NCI-H1436 treated with DMSO at 0.1 percent for 48 hours (cell line): ENCODE measurements around the gene AFP.

Experiments
- DNase-seq: peaks from one replicate; lab custom pipeline; 2025; lab: John Stamatoyannopoulos, UW

AFP gene

DNA sequence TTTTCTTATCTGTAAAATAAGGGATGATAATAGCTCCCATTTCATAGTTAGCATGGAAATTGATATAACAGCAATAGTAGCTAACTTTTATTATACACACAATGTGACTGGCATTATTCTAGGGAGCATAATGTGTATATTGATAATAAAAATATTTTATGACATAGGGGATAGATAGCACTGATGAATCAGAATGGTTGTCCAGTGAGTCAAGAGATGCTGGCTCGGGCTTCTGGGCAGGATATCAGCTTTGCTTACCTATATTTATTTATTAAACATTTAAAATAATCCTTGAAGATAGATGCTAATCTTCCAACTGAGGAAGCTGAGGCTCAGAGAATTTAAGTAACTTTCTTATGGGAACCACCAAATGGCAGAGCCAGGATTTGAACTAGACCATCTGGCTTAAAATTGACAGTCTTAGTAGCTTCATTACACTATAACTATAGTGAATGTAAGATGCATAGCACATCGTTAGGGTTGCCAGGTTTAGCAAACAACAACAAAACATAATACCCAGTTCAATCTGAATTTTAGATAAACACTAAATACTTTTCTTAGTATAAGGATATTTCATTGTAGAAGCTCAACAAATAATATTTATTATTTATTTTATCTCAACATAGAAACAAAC, 2.7 kb downstream of the AFP start:
- DNase-seq, result no peak

GRCh38 chr4:73439445-73439844, 3.4 kb downstream of the AFP start:
- no peak for DNase-seq

DNA sequence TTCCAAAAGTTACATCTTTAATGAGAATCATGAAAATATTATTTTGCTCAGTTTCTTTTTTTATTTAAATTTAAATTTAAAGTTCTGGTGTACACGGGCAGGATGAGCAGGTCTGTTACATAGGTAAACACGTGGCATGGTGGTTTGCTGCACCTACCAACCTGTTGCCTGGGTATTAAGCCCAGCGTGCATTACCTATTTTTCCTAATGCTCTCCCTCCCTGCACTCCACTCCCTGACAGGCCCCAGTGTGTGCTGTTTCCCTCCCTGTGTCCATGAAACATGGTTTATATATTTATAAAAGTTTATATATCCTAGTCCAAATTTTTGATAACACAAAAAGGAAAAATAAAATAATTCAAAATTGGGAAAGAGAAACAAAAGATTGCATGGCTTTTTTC, 4.0 kb downstream of the AFP start:
- DNase-seq, result no peak

GRCh38 chr4:73440653-73441052, 4.6 kb downstream of the AFP start:
- no peak for DNase-seq

DNA sequence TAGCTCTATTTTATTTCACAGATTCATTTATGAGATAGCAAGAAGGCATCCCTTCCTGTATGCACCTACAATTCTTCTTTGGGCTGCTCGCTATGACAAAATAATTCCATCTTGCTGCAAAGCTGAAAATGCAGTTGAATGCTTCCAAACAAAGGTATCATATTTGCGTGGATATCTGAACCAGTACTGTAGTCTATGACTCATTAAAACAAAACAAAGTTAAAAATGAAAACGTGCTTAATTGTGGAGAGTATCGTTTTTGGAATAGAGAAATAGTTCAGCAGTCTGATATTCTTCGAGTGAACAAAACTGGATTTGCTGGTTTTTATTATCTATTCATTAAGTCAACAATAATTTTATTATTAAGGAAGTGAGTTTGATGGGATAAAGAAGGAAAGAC, 6.3 kb downstream of the AFP start:
- no peak for DNase-seq

DNA sequence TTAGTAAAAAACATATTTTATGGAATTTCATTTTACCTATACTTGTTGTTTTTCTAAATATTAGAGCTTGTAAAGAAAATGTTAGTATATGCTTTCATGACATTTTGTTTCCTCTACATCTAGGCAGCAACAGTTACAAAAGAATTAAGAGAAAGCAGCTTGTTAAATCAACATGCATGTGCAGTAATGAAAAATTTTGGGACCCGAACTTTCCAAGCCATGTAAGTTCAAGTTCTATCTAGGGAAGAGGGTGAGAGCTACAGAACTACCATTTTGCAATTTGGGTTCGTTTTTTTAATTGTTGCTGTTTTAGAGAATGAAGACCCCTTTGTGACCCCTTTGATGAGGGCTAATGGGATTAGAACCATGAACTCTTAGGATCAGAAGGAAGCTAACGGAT, 7.2 kb downstream of the AFP start:
- DNase-seq, result no peak

- no peak for DNase-seq
Measured at GRCh38 chr4:73445383-73446335, 9.6 kb downstream of the AFP start.

- peak; percentile 45 for DNase-seq
Measured at GRCh38 chr4:73446336-73446938, 10.4 kb downstream of the AFP start.

GRCh38 chr4:73447671-73448070, 11.7 kb downstream of the AFP start:
- DNase-seq, result no peak

DNA sequence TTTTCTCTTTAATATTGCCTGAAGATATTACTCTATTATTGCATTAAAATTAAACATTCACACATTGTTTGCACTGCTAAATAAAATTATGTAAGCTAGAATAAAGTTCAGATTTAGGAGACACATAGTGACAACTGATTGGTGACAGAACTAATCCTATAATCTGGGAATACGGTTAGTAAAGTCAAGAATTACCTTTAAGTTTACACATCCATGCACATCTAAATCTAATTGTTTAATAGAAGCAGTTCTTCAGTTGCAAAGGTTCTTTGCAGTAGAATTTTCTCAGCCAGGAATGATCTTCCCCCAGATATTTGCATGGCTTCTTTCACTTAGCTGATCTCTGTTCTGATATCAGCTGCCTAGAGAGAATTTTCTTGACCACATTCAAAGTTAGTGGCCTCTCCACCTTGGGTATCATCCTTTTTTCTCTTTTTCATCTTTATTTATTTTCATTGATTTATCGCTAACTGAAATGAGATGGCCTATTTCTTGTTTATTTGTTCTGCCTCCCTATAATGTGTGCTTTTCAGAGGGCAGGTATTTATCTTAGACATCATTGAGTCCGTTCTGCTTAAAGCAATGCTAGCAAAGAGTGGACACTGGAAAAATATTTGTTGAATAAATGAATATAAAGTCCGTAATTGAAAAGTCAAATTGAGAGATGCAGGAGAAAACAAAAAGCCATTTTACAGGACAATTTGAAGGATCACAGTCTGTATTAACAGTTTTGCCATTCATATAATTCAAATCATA, 12.6 kb downstream of the AFP start:
- DNase-seq, result no peak

DNA sequence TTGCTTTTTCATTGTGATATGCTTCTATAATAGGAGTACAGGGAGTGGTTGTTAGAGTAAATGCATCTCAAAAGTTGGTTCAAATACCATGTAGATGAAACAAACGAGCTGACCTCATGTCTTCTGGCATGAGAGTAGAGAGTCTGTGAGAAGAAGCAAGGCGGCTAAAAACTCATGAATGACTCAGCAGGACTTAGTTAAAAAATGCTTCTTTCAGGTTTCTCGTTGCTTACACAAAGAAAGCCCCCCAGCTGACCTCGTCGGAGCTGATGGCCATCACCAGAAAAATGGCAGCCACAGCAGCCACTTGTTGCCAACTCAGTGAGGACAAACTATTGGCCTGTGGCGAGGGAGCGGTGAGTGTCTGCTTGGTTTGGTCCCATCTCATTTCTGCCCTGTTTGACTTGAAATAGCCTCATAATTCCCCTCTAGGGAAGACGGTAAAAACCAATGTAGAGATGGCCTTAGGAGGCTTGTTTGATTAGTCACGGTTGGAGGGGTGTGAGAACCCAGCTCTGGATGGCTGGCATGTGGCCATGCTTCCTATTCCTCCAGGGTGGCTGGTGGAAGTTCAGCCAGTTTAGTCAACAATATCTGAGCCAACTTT, 14.5 kb downstream of the AFP start:
- DNase-seq, result no peak

DNA sequence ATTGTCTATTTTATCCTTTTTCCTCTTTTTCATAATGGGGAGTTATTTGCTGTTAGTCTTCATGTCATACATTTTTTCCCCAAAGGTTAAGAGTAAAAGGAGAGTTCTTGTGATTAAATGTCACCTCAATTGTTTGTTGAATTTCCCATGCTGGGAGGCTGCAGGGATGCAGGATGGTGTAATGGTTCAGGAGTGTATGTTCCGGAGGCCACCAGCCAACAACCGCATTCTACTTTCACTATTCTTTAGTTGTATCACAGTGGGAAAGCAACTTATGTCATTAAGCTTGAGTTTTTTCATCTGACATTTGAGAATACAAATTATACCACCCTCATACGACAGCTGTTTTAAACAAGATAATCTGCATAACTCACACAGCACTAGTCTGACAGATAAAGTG, 15.4 kb downstream of the AFP start:
- DNase-seq, result no peak

- no peak for DNase-seq
Measured at GRCh38 chr4:73451981-73452747, 16.1 kb downstream of the AFP start.

DNA sequence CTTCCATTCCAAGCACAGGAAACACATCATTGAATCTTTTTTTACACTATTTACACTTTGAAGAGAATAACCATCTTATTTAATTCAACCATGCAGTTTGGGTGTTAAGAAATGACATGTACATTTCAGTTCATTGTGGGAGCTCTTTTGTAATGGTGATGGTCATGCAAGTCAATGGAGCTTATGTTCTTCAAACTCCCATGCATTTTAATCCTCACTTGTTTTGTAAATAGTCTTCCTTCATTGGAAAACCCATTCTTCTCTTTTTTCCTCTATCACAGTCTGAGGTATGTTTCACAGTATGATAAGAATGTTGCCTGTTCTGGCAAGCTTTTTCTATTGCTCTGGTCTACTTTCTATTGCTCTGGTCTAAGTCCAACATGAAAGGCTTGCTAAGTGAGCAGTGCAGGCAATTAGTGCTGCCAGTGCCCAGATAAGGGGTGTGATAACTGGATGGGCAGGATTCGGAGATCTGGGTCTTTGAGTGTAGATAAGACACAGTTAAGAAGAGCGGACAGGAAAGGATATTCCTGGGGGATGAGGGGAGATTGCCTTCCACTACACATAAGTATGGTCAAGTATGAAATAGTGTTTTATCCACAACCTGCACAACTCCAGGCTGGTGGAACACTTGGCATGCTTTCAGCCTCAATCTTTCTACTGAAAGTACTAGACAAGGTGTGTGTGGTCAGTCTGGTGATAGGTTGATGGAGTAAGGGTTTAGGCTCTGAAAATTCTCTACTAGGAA, 17.1 kb downstream of the AFP start:
- DNase-seq, result no peak

DNA sequence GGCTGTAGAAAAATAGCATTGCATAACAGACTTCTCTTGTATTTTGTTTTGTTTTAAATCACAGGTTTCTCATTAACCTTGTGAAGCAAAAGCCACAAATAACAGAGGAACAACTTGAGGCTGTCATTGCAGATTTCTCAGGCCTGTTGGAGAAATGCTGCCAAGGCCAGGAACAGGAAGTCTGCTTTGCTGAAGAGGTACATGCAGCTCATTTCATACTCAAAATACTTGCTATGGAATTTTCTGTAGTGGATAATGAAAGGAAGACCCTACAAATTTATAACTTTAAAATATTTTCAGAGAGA, 17.6 kb downstream of the AFP start:
- no peak for DNase-seq

DNA sequence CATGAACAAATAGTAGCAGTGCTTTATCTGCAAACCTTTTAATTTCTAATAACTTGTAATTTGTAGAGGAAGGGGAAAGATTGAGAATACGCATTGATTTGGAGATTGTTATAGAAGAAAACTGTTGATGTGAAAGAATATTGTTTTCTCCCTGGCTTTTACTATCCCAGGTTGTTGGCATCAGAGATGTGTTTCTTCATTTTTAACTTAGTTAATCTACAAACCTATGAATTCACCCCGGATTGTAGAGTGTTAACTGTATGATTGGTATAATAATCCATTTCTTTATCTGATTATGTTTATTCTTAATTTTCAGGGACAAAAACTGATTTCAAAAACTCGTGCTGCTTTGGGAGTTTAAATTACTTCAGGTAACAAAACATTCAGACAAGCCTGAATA, 18.9 kb downstream of the AFP start:
- DNase-seq, result no peak

DNA sequence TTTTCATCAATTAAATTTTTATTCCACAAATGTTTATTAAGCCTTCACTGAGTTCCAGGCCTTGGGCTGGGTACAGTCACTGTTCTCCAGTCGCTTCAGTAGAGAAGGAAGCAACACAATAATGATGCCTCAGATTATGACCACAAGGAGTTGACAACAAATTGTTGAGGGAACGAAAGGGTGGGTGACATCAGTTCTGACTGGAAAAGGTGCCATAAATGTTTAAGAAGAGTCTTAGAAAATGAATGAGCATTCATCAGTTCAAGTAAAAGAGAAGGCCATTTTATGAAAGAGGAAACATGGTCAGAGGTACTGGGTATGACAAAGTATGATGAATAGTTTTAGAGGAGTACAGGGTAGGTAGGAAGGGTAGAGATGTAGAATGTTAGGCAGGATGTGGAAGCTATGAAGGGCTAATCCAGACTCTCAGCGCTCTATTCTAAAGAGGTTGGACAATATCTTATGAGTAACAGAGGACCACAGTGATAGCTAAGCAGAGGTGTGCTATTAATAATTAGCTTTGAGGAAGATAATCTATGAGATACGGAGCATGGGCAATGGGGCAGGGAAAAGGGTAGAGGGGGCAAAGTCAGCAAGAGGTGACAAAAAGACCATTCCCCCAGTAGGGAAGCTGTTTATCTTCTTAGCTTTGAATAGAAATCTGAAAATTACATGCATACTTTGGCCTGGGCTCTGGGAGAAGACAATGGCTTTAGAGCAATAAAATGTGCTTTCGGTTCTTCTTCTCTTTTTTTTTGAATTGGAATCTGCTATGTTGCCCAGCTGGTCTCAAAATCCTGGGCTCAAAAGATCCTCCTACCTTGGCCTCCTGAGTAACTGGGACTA, 20.4 kb downstream of the AFP start:
- DNase-seq, result no peak

DNA sequence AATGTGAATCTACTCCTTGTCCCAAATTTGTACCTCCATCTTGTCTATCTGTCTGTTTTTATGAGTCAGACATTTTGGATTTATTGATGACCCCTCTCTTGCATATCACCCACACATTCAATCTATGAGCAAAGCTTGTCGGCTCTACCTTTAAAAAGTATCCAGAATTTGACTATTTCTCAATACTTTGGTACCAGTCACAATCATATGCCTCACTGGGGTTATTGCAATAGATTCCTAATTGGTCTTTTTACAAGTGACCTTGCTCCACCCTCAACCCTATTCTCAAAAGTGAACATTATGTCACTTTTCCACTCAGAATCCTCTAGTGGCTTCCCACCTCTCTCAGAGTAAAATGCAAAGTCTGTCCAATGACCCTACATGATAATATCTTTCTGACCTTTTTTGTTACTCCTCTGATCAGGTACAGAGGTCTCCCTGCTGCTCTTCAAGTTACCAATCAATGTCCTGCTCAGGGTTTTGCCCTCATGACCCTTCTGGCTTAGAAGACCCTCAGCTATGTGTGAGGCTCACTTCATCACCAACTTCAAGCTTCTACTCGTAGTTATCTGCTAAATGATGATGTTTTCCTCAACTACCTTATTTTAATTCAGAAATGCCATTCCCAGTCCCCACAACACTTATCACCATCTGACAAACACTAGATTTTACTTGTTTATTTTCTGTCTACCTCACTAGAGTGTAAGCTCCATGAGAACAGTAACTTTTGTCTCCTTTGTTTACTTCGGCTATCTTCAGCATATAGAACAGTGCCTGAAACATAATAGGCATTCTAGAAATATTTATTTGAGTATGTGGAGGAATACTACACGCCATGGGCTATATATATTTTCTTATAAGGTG, 22.4 kb downstream of the AFP start:
- DNase-seq, result no peak

GRCh38 chr4:73459048-73459421, 23.0 kb downstream of the AFP start:
- no peak for DNase-seq
